ENCODE measurements around the gene GH2. TPM values are rescaled to one million over a fixed set of nuclear protein-coding genes. Genes with fewer than 3 reads are reported as not detected.
A peak's percentile ranks its signal among the peaks of the same experiment; 100 is the strongest.
"Not testable (repeated sequence)": the region's sequence is repeated elsewhere in the genome, so short reads cannot be mapped to it uniquely, and the experiment has no call there.

Gene GH2
- total and polyA plus RNA-seq, 12 donors: not detected

DNA sequence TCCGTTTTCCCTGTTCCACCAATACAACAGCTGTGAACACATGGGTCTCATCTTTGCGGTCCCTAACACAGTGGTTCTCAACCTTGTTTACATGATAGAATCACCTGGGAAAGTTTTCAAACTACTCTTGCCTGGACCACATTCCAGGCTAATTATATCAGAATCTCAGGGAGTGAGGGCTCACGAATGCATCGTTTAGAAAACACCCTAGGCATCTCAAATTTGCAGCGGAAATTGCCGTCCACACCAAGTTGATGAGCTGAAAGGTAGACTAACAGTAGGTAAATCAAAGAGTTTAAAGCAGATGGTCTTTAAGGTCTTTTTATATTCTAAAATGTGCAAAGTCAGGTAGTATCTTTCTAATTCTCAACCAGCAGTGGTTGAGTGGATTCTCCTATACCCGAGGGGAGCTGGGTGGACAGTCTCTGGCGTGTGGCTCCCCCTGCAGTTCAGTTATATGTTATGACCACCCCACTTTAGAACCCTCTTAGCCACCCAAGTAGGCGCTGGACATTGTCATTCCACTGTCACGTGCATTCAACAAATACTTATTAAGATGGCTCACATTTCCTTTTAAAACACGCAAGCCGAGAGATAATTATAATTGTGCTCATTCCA, 25.5 kb upstream of the GH2 start:
- H3K27me3 ChIP-seq: peaks cover 0 to 14% (median 8%) of the 10 kb centered on the region in 7 donors
- not testable (repeated sequence) for DNase-seq, H3K27ac ChIP-seq, H3K4me1 ChIP-seq, H3K4me3 ChIP-seq, H3K36me3 ChIP-seq, ATAC-seq, H3K9me3 ChIP-seq
- intact Hi-C loops (cut with DNase I): loop anchor here in 1 of 10 donors (10.0 kb wide), 1 partner anchor 378 kb away; no protein-coding TSS in a partner anchor
- TF ChIP-seq, protein P1, sequence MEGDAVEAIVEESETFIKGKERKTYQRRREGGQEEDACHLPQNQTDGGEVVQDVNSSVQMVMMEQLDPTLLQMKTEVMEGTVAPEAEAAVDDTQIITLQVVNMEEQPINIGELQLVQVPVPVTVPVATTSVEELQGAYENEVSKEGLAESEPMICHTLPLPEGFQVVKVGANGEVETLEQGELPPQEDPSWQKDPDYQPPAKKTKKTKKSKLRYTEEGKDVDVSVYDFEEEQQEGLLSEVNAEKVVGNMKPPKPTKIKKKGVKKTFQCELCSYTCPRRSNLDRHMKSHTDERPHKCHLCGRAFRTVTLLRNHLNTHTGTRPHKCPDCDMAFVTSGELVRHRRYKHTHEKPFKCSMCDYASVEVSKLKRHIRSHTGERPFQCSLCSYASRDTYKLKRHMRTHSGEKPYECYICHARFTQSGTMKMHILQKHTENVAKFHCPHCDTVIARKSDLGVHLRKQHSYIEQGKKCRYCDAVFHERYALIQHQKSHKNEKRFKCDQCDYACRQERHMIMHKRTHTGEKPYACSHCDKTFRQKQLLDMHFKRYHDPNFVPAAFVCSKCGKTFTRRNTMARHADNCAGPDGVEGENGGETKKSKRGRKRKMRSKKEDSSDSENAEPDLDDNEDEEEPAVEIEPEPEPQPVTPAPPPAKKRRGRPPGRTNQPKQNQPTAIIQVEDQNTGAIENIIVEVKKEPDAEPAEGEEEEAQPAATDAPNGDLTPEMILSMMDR (IDR thresholded peaks at IDR 0.05): peak in 3 of 9 donors; percentile 10 to 12 (median 11)
- 54 to 56% methylated on average over 10 of the region's 12 CpGs for WGBS, 2 donors

DNA sequence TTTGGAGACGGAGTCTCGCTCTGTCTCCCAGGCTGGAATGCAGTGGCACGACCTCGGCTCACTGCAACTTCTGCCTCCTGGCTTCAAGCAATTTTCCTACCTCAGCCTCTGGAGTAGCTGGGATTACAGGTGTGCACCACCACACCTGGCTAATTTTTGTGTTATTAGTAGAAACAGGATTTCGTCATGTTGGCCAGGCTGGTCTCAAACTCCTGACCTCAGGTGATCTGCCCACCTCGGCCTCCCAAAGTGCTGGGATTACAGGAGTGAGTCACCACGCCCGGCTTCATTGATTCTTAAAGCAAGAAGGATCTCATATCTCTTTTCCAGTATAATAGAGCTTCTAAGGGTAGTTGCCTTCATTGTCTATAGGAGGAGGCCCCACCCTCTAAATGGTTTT, 23.1 kb upstream of the GH2 start:
- not testable (repeated sequence) for H3K4me3 ChIP-seq, H3K9me3 ChIP-seq, H3K4me1 ChIP-seq, H3K27me3 ChIP-seq, DNase-seq, ATAC-seq, H3K36me3 ChIP-seq, H3K27ac ChIP-seq
- intact Hi-C loops (cut with DNase I): loop anchor here in 2 of 10 donors (5.0 to 10.0 kb wide), 2 partner anchors 228 to 380 kb away; partner anchors contain the start of gene ERN1 (in 1 of the 2)
- 92% methylated on average over 8 of the region's 8 CpGs for WGBS, 2 donors

DNA sequence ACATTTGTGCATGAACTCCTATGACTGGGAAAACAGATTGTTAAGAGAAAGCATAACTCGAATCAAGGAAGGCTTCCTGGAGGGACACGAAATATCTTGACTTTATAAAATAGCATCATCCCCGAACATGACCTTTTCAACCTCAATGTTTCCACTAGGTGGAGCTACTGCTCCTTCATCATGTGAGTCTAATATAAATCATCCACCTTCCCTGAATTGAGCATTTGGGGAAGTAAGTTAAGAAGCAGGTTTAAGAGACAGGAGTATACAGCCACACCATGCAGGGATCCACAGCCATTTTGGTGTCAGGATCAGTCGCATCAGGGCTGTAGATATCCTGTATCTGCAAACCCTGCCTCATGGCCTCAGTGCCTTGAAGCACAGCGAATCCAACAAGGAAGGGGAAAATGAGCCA, 22.1 kb upstream of the GH2 start:
- not testable (repeated sequence) for H3K9me3 ChIP-seq, H3K4me1 ChIP-seq, H3K4me3 ChIP-seq, H3K27me3 ChIP-seq, H3K36me3 ChIP-seq, DNase-seq, H3K27ac ChIP-seq
- WGBS, 2 donors: 33 to 37% methylated on average over 5 of the region's 5 CpGs
- intact Hi-C loops (cut with DNase I): loop anchor here in 2 of 10 donors (5.0 to 10.0 kb wide), 2 partner anchors 229 to 381 kb away; partner anchors contain the start of gene ERN1 (in 1 of the 2)
- TF ChIP-seq, protein P1 (IDR thresholded peaks at IDR 0.05): peak in 7 of 9 donors; percentile 24 to 52 (median 51)
- peak in 2 of 8 donors; percentile 35 to 48 for ATAC-seq

DNA sequence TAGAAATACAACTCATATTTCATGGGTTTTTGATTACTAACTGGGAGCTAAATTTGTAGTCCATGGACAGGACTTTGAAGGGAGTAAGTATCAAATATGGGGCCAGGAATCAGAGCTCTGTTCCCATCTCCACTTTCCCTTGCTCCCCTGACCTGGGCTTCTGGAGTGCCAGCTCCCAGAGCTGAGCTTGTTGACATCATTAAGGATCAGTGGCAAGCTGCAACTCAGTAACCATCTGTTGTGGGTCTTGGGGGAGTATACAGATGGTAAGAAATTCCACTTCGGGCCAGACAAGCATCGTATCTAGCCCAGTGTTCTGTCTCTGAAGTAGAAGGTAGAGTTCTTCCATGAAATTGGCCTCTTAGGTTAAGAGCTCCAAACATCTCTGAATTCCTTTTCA, 20.2 kb upstream of the GH2 start:
- intact Hi-C loops (cut with DNase I): loop anchor here in 2 of 10 donors (5.0 to 10.0 kb wide), 2 partner anchors 230 to 383 kb away; partner anchors contain the start of gene ERN1 (in 1 of the 2)
- WGBS, 2 donors: 78 to 81% methylated on average over 2 of the region's 2 CpGs

DNA sequence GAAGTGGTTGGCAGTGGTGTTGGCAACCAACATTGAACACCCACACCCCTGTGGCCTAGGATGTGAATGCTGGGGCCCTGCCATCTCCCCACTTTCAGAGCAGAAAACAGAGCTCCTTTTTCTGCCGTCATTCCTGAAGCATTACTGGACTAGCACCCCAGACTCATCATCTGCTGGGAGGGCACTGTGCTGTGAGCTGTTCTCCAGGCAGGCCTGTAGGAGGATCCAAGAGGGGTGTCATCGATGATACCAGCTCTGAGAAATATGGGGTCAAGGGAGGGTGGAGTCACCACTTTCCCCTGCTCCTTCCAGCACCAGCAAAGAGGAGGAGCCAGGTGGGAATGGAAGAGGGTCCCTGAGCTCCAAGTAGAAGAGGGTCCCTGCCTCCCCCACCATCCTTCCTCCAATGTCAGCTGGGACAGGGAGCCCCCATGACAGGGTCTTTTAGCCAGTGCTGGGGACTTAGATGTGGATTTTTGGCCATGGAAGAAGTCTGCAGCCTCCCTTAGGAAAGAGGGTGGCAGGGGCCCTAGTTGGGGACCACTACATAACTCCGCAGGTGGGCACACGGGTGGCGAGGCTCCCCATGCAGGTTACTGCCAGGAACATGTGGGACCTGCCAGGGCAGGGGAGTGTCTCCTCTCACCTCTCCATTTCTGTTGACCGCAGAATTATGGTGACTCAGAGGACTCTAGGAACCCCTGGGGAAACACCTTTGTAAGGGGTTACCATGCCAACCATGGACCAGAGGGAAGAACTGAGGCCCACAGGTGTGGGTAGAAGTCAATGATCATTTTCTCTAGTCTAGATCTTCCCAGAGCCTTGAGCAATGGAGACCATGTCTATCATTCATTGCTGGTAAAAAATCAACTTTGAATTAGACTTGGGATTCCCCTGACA, 17.4 kb upstream of the GH2 start:
- H3K4me1 ChIP-seq; H3K4me3 ChIP-seq; H3K9me3 ChIP-seq; intact Hi-C loops (cut with DNase I); H3K36me3 ChIP-seq; DNase-seq; H3K27ac ChIP-seq; H3K27me3 ChIP-seq; ATAC-seq: not testable (repeated sequence)
- 87 to 90% methylated on average over 6 of the region's 6 CpGs for WGBS, 2 donors

More for the DNA sequence above, 20.2 kb upstream of the GH2 start:
- not testable (repeated sequence) for H3K9me3 ChIP-seq, DNase-seq, H3K36me3 ChIP-seq, H3K27me3 ChIP-seq, ATAC-seq, H3K4me1 ChIP-seq, H3K27ac ChIP-seq, H3K4me3 ChIP-seq

DNA sequence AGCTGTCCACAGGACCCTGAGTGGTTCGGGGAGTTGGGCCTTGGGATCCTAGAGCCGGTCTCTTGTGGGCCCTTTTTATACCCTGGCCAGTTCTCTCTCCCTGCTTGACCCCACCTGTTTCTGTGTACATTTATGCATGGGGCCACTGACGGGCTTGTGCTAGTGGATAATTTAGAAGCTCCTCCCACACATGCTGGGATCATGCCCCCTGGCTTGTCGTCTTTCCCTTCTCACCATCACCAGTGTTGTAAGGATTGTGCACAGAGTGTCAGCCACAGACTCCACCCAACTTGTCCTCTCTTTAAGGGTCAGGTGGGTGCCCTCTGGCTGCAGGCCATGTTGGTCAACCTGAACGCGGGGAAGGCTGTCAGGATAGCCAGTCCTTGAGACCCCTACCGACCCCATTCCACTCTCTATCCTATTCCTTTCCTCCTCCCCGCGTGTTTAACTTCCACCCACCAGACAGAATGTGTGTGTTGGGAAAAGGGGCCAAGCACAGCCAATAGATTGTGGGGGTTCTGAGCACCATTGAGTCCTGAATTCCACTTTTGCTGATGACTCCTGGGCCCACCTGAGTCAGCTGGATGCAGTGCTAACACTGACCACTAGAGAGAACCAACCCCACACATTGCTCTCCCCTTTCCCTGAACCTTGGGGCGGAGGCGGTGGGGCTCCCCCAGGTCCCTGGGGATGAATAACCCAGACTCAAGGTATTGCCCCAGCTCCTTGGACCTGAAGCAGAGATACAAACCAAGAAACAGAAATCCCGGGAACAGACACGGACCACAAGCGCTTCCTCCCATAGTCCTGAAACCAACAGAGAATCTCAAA, 15.0 kb upstream of the GH2 start, which contains the start of gene CSH1:
TSS of gene CSH1 (minus strand) at position 51 of the 831 bp plus-strand sequence. CDS start 63 bp downstream, outside the sequence.
- ATAC-seq; H3K27me3 ChIP-seq; H3K4me3 ChIP-seq; H3K36me3 ChIP-seq; H3K4me1 ChIP-seq; H3K9me3 ChIP-seq; intact Hi-C loops (cut with DNase I); H3K27ac ChIP-seq; DNase-seq: not testable (repeated sequence)
- 84 to 90% methylated on average over 8 to 10 of the region's 14 CpGs for WGBS, 2 donors

DNA sequence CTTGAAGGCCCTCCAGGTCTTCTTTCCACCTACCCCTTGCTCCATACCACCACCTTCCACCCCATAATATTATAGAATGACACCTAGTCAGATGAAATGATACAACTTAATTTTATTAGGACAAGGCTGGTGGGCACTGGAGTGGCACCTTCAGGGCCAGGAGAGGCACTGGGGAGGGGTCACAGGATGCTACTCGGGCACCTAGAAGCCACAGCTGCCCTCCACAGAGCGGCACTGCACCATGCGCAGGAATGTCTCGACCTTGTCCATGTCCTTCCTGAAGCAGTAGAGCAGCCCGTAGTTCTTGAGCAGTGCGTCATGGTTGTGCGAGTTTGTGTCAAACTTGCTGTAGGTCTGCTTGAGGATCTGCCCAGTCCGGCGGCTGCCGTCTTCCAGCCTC, 13.1 kb upstream of the GH2 start:
- WGBS, 2 donors: 87 to 88% methylated on average over 5 to 8 of the region's 10 CpGs
- H3K9me3 ChIP-seq; H3K36me3 ChIP-seq; DNase-seq; H3K27ac ChIP-seq; H3K4me1 ChIP-seq; H3K4me3 ChIP-seq; ATAC-seq; intact Hi-C loops (cut with DNase I); H3K27me3 ChIP-seq: not testable (repeated sequence)

DNA sequence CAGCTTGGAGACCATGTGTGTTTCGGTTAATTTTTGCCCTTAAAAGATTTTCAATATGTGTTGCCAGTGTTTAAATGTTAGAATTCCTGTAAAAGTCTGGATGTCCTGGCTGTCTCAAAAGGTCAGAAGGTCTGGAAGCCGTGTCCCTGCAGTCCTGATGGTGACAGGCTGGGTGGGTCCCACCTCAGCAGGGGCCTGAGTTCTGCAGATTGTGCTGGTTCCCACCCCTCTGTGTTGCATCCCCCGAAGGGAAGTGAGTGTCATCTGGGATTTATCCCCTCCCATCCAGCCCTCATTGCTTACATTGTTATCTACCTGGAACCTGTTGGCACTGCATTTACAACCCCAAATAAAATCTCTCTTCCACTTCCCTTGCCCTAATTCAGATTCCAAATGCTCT, 12.3 kb upstream of the GH2 start:
- intact Hi-C loops (cut with DNase I); H3K27me3 ChIP-seq; H3K27ac ChIP-seq; H3K36me3 ChIP-seq; DNase-seq; H3K9me3 ChIP-seq; H3K4me3 ChIP-seq; H3K4me1 ChIP-seq; ATAC-seq: not testable (repeated sequence)
- WGBS, 2 donors: 60 to 63% methylated on average over 3 of the region's 3 CpGs

All from heart right ventricle (tissue), 16 donors.